HG03064 (cell line): ENCODE measurements around the gene NUP188.
"Not testable (repeated sequence)": the region's sequence is repeated elsewhere in the genome, so short reads cannot be mapped to it uniquely, and the experiment has no call there.

Source experiments
- ATAC-seq: cut with Tn5 transposase; IDR thresholded peaks from one replicate; pipeline ENCODE4 v1.9.1; 2021; ENCODE audit warnings: low read depth; ENCODE audit not compliant: unreplicated experiment

NUP188 gene

GRCh38 chr9:129004173-129004572 is 56.7 kb downstream of the NUP188 start:
- not testable (repeated sequence) for ATAC-seq

DNA sequence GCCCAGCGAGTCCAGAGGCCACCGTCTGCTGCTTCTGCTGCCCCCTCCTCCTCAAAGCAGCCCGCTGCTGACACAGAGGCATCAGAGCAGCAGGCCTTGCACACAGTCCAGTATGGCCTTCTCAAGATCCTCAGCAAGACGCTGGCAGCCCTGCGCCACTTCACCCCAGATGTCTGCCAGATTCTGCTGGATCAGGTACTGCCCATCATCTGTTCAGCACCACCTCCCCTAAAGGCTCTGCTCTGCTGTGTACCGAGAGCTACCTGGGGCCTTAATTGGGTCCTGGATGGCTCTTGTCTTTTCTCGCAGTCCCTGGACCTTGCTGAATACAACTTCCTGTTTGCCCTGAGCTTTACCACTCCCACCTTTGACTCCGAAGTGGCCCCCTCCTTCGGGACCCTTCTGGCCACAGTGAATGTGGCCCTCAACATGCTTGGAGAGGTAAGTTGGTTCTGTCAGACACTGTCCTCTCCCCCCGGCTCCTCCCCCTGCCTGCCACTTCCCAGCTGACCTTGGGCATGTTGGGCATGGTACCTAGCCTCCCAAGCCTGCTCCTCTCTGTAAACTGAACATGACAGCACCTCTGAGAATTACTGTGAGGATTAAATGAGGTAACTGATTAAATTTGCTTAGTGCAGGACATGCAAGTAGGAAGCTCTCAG is 58.0 kb downstream of the NUP188 start:
- ATAC-seq: no peak

DNA sequence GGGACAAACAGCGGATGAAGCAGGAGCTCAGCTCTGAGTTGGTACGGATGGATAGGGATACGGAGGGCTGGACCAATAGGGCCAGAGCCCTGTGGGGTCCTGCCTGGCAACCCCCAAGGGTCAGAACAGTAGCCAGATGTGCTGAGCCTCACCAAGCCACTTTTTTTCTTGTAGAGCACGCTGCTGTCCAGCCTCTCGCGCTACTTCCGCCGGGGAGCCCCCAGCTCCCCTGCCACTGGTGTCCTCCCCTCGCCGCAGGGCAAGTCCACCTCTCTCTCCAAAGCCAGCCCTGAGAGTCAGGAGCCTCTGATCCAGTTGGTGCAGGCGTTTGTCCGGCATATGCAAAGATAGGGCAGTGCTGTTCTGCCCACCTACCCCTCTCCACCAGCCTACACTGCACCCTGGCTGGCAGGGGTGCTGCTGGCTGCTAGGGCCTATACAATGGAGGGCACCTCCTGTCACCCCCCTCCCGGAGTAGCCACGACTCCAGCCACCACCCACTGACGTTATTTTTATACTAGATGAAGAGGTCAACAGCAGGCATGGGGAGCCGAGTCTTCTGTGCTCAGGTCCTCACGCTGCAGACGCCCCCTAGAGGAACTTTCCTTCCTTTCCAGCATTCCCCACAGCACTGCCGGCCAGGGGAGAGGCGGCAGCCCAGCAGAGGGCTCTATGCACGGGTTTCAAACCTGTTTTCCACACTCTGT is 59.0 kb downstream of the NUP188 start:
- ATAC-seq: no peak

- no peak for ATAC-seq
Measured at GRCh38 chr9:129007035-129007765, 59.7 kb downstream of the NUP188 start.

- no peak for ATAC-seq
Measured at GRCh38 chr9:129007766-129008468, 60.4 kb downstream of the NUP188 start.

GRCh38 chr9:129008469-129008965 is 61.0 kb downstream of the NUP188 start:
- no peak for ATAC-seq

GRCh38 chr9:129008986-129009583 is 61.6 kb downstream of the NUP188 start:
- ATAC-seq: no peak

DNA sequence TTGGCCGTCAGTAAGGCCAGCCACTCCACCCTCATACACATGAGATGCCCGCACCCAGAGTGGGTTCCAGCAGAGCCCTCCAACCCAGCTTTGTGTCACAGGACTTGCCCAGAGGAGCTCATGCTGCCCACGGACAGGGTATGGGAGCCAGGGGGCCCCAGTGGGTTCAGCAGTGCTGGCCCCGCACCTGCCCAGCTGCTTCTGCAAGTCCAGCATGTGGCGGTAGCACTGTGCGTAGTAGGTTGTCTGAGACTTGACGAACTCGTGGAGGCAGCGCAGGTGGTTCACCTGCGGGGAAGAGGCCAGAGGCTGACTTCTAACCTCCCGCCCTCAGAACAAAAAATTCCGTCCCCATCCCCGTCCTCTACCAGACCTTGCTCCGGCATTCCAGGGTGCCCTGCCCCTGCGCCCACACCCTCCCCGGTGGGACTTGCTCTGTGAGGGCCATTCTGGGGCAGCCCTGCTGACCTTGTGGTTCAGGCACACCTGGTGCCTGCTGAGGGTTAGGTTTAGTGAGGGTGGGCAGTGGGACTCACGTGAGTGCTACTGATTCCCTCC is 62.2 kb downstream of the NUP188 start:
- ATAC-seq: no peak

DNA sequence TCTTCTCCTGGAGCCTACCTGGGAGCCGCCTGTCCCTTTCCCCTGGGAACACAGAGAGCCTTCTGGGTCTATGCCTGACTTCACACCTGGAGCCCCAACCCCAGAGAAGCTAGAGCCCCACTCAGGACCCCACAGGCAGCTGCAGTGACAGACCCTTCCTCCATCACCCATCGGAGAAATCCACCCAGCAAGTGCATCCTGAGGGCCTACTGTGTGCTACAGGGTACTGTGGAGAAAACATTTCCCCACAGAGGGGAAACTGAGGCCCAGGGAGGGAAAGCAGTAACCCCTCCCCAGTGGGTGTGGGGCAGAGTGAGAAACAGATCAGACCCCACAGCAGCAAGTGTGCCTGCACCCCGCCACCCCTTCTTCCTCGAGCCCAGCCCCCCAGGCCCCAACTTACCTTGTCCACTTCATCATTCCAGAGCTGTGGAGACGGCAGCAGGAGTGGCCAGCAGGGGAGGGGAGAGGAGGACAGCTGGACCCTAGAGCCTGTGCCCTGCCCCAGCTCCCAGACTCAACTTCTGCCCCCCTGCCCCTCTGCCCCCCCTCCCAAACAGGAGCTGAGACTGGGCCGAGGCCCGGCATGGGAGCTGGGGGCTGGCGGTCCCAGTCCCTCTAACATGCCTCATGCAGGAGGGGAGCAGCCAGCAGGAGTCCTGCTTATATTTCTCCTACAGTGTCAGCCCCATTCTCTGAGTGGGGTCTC is 62.9 kb downstream of the NUP188 start:
- no peak for ATAC-seq

- no peak for ATAC-seq
Measured at GRCh38 chr9:129011170-129011569, 63.7 kb downstream of the NUP188 start.

DNA sequence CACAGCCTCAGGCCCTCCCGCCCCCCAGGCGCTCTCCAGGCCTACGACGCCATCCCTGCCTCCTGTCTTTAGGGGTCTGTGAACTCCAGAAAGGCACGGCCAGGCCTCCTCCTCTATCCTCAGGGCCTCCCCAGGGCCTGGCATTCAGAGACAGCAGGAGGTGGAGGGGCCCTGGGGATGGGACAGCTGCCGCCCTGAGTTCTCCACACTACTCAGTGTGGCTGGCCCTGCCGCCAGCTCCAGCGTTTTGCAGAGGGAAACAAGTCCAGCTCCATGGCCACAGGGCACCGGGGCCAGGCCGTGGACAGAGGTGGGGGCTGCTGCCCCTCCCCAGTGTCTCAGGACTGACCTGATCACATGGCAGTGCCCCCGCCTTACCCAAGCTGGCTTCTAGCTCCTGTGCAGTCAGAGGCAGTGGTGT is 64.3 kb downstream of the NUP188 start:
- no peak for ATAC-seq

DNA sequence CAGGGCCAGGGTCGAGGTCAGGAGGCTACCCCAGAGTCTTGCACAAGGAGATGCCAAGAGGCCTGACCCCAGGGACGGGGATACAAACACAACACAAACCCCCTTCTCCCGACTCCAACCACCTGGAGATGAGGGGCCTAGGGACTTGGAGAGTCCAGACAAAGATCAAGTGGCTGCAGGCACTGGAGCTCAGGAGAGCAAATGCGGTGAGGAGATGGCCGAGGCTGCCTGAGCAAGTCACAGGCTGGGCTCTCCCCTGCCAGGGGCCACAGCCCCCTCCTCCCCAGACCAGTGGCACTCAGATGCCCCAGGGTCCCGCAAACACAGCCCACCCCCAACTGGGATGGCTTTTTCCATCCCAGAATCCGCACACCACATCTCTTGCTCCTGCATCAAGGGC is 64.8 kb downstream of the NUP188 start:
- ATAC-seq: no peak

- no peak for ATAC-seq
Measured at GRCh38 chr9:129012893-129013448, 65.5 kb downstream of the NUP188 start.

- no peak for ATAC-seq
Measured at GRCh38 chr9:129013674-129014073, 66.2 kb downstream of the NUP188 start.

GRCh38 chr9:129014124-129014523 is 66.6 kb downstream of the NUP188 start:
- ATAC-seq: no peak

- ATAC-seq: no peak
Measured at GRCh38 chr9:129014608-129015007, 67.1 kb downstream of the NUP188 start.

- no peak for ATAC-seq
Measured at GRCh38 chr9:129021091-129021490, 73.6 kb downstream of the NUP188 start.

DNA sequence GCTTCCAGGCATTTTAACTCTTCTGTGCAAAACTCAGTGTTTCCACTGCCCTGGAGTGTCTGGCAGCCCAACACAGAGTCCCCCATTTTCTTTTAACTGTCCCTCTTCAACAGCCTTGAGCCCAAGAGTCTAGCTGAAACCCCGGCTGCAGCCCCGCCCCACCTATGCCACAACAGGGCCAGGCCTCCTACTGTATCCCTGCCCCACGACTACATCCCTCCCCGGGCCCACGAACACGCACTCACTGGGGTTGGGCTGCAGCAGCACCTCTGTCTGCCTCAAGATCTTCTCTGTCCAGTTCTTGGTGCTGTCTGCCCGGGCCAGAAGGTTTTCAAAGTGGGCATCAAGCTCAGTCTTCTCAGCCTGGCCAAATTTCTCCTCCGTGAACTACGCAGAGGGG is 74.5 kb downstream of the NUP188 start:
- ATAC-seq: no peak
